SIG-M5 treated with dmso at 0.1 percent for 504 hours (cell line): ENCODE results near the gene ZNF354B.
"Not testable (repeated sequence)": the region's sequence is repeated elsewhere in the genome, so short reads cannot be mapped to it uniquely, and the experiment has no call there.

Experiments
- DNase-seq: peaks from one replicate; lab custom pipeline; 2025; ENCODE audit not compliant: unreplicated experiment; lab: John Stamatoyannopoulos, UW

The ZNF354B gene

GRCh38 chr5:178883115-178883694 is 23.5 kb downstream of the ZNF354B start:
- DNase-seq: not testable (repeated sequence)

GRCh38 chr5:178883815-178884430 is 24.2 kb downstream of the ZNF354B start:
- DNase-seq: no peak

- no peak for DNase-seq
Observed at GRCh38 chr5:178895615-178896571, 36.1 kb downstream of the ZNF354B start, which contains the start of gene ZFP2. Gene ZFP2, plus strand, starts transcription at chr5:178895913. Its CDS starts 35,401 bp downstream, at chr5:178931314.

- DNase-seq: no peak
Observed at GRCh38 chr5:178899289-178899688, 39.5 kb downstream of the ZNF354B start.

GRCh38 chr5:178902849-178903248 is 43.1 kb downstream of the ZNF354B start:
- no peak for DNase-seq

GRCh38 chr5:178931846-178932760 is 72.3 kb downstream of the ZNF354B start:
- DNase-seq: no peak
